IMR-90 (cell line): ENCODE measurements around the gene STARD8.

Source experiments
- BHLHE40 ChIP-seq: fragments of 150-350 bp; IDR thresholded peaks from 2 replicates; pipeline ENCODE4 v1.6.1; 2016; ENCODE audit warnings: mild to moderate bottlenecking, low read depth, low read length
- CEBPB ChIP-seq: IDR thresholded peaks from 2 replicates; pipeline ENCODE4 v1.6.1; 2012; ENCODE audit warnings: low read depth, low read length, improper control_type of control experiment
- CTCF ChIP-seq: conservative IDR thresholded peaks from 2 replicates; pipeline ENCODE4 v1.5.1; 2012; ENCODE audit warnings: mild to moderate bottlenecking, low read depth, low read length, improper control_type of control experiment
- ELK1 ChIP-seq: fragments of 150-350 bp; IDR thresholded peaks from 2 replicates; pipeline ENCODE4 v1.6.1; 2016; ENCODE audit warnings: low read depth, mild to moderate bottlenecking, low read length, moderate library complexity, borderline replicate concordance
- MAFK ChIP-seq: IDR thresholded peaks from 2 replicates; pipeline ENCODE4 v1.6.1; 2012; ENCODE audit warnings: low read depth, low read length, improper control_type of control experiment
- MAZ ChIP-seq: IDR thresholded peaks from 2 replicates; pipeline ENCODE4 v1.6.1; 2012; ENCODE audit warnings: low read depth, mild to moderate bottlenecking, low read length, improper control_type of control experiment, moderate library complexity, borderline replicate concordance
- MXI1 ChIP-seq: IDR thresholded peaks from 2 replicates; pipeline ENCODE4 v1.6.1; 2012; ENCODE audit warnings: low read depth, mild to moderate bottlenecking, low read length, moderate library complexity, borderline replicate concordance
- NFE2L2 ChIP-seq: fragments of 150-350 bp; IDR thresholded peaks from 2 replicates; pipeline ENCODE4 v1.6.1; 2016; ENCODE audit warnings: low read depth, mild to moderate bottlenecking, low read length
- POLR2A ChIP-seq: IDR thresholded peaks from 2 replicates; pipeline ENCODE4 v1.6.1; 2012; ENCODE audit warnings: mild to moderate bottlenecking, low read depth, low read length
- RAD21 ChIP-seq: IDR thresholded peaks from 2 replicates; pipeline ENCODE4 v1.6.1; 2012; ENCODE audit warnings: low read length, improper control_type of control experiment
- RCOR1 ChIP-seq: IDR thresholded peaks from 2 replicates; pipeline ENCODE4 v1.6.1; 2012; ENCODE audit warnings: mild to moderate bottlenecking, low read length, improper control_type of control experiment; ENCODE audit not compliant: insufficient replicate concordance
- RFX5 ChIP-seq: IDR thresholded peaks from 2 replicates; pipeline ENCODE4 v1.8.0; 2012; ENCODE audit warnings: low read depth, mild to moderate bottlenecking, low read length, moderate library complexity
- SMC3 ChIP-seq: fragments of 150-350 bp; IDR thresholded peaks from 2 replicates; pipeline ENCODE4 v1.6.1; 2016; ENCODE audit warnings: low read depth, mild to moderate bottlenecking, antibody characterized with exemption, low read length, moderate library complexity
- USF2 ChIP-seq: fragments of 150-350 bp; IDR thresholded peaks from 2 replicates; pipeline ENCODE4 v1.6.1; 2017; ENCODE audit warnings: mild to moderate bottlenecking, antibody characterized with exemption, low read length, low read depth

GRCh38 chrX:68749426-68749825 is 102.0 kb downstream of the STARD8 start:
- TF ChIP-seq CTCF: no peak
- no peak for TF ChIP-seq POLR2A
- TF ChIP-seq CEBPB: no peak
- TF ChIP-seq BHLHE40: no peak
- TF ChIP-seq MXI1: no peak
- TF ChIP-seq MAFK: no peak
- no peak for TF ChIP-seq NFE2L2
- no peak for TF ChIP-seq RFX5
- no peak for TF ChIP-seq USF2
- no peak for TF ChIP-seq ELK1
- no peak for TF ChIP-seq SMC3
- TF ChIP-seq RCOR1: no peak
- no peak for TF ChIP-seq RAD21
- TF ChIP-seq MAZ: no peak
